Loucy (cell line): Measurements from ENCODE around the gene FAM168B.
"Not testable (repeated sequence)": the region's sequence is repeated elsewhere in the genome, so short reads cannot be mapped to it uniquely, and the experiment has no call there.

ENCODE experiments used
- CTCF ChIP-seq: fragments of 200-600 bp; sonication (generic); conservative IDR thresholded peaks from 2 replicates; pipeline ENCODE4 v1.5.1; 2014; ENCODE audit warnings: mild to moderate bottlenecking, antibody characterized with exemption, low read length
- EZH2phosphoT487 ChIP-seq: fragments of 200-600 bp; IDR thresholded peaks from 2 replicates; pipeline ENCODE4 v1.6.1; 2018; ENCODE audit warnings: antibody characterized with exemption, mild to moderate bottlenecking, moderate library complexity, borderline replicate concordance

DNA sequence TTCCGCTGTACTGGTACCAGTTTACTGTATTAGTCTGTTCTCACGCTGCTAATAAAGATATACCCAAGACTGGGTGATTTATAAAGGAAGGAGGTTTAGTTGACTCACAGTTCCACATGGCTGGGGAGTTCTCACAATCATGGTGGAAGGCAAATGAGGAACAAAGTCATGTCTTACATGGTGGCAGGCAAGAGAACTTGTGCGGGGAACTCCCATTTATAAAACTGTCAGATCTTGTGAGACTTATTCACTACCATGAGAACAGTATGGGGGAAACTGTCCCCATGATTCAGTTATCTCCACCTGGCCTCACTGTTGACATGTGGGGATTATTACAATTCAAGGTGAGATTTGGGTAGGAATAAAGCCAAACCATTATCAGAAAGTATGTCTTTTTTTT lies 21.7 kb upstream of the FAM168B start:
- not testable (repeated sequence) for TF ChIP-seq CTCF, EZH2phosphoT487
